Body of pancreas (tissue), 4 donors: ENCODE results near the gene KCNMB1.

Experiments used
- CTCF ChIP-seq, 7 experiments: fragments of 450-650 bp in 4 of 7; fragments of 200-600 bp in 3 of 7; sonication (generic) in 3 of 7; IDR thresholded peaks; one replicate each; pipeline ENCODE4 v1.5.1; 2016 to 2019; ENCODE audit warnings: antibody characterized with exemption in 7 of 7
- POLR2A ChIP-seq, 3 donors: fragments of 450-650 bp; IDR thresholded peaks; one replicate each; pipeline ENCODE4 v1.6.1; 2016; ENCODE audit warnings: antibody characterized with exemption in 3 of 3, mild to moderate bottlenecking in 2 of 3

DNA sequence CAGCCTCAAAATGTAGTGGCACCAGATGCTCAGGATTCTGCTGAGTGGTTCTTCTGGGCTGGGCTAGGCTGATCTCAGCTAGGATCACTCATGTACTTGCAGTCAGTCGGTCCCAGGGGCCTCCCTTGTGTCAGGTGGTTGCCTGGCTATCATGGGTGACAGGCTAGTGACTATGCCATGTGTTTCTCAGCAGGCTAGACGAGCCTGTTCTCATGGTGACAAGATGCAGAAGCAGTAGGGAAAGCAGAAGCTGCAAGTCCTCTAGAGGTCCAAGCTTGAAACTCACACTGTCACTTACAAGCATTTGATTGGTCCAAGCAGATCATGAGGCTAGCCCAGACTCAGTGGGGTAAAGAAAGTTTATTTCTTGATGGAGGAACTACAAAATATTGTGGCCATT is 15.2 kb upstream of the KCNMB1 start:
- TF ChIP-seq CTCF (IDR thresholded peaks at IDR 0.05), result no peak
- TF ChIP-seq POLR2A (IDR thresholded peaks at IDR 0.05), result no peak
